ENCODE measurements around the gene MIA2.

DNA sequence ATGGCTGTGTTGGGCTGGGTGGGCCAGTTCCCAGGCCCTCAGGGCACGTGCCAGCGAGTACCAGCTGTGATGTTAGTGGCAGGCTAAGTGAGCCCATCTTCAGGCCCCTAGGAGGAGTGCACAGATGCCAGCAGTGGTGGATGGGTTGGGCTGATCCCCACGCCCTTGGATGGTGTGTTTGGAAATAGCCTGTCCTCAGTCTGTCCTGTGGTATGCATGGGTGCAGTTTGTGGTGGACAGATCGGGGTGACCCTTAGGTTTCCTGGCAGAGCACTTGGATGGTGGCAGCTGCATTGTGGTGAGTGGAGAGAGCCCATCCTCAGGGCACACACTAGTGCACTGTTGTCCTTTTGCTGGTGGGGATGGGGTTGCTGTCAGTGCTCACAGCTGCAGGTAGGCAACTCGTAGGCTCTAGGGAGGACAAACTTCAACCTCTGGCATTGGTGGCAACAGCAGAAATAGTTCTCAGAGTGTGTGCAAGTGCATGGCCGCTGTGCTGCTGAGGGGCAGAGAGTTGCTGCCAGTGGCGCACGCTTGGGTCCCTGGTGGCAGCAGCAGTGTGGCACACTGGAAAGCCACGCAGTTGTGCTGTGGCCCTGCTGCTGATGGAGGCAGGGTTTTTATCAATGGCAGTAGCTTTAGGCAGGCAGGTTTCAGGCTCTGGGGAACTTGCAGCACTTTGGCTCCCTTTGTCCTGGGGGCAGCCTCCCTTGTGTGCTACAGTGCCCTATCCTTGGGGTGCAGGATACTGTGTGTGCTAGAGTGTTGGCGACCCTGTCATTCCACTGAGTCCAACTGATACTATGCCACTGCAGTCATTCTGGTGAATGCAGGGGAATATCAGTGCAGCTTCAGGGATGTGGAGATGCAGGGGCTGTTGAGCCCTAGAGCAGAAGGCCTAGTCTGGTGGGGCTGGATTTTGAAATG lies 133.0 kb downstream of the MIA2 start:
- TF ChIP-seq CTCF (IDR thresholded peaks at IDR 0.05) (no peak), POLR2A (IDR thresholded peaks at IDR 0.05) (no peak)

All from right lobe of liver (tissue), 4 donors.